Measurements from ENCODE around the gene ADGRE2. TPM values are rescaled to one million over a fixed set of nuclear protein-coding genes. Genes with fewer than 3 reads are reported as not detected.

Gene ADGRE2
- total RNA-seq, 4 donors from 2014 or later: 0.26 to 2.2 (median 0.65) TPM

DNA sequence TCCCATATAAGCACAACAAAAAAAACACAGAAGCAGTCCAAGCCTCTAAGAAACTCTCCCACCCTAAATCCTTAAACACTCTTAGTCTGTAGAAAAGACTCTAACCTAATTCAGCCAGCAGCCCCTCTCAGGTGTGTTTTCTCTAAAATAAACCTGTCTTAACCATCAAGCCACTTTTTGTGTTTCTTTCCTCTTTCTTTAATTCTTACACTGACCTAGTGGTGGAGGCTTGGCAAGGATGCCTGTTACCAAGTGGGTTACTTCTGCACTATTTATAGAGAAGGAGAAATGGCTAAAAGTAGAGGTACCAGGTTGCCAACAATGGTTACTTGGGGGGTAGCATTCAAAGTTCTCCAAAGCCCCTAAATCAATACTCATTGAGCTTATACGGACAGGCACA lies 44.8 kb downstream of the ADGRE2 start:
- no peaks in the 10 kb centered on the region for H3K27me3 ChIP-seq
- intact Hi-C loops (cut with DNase I; ENCODE audit: low total_unique reads): no loop called here
- H3K4me1 ChIP-seq: no peaks in the 10 kb centered on the region
- peaks cover 0 to 9% of the 10 kb centered on the region in 2 donors for H3K9me3 ChIP-seq
- no peak overlapping the region for H3K4me3 ChIP-seq
- no peak overlapping the region for H3K27ac ChIP-seq
- H3K36me3 ChIP-seq: no peaks in the 10 kb centered on the region
- DNase-seq: no peak
- TF ChIP-seq, protein P1, sequence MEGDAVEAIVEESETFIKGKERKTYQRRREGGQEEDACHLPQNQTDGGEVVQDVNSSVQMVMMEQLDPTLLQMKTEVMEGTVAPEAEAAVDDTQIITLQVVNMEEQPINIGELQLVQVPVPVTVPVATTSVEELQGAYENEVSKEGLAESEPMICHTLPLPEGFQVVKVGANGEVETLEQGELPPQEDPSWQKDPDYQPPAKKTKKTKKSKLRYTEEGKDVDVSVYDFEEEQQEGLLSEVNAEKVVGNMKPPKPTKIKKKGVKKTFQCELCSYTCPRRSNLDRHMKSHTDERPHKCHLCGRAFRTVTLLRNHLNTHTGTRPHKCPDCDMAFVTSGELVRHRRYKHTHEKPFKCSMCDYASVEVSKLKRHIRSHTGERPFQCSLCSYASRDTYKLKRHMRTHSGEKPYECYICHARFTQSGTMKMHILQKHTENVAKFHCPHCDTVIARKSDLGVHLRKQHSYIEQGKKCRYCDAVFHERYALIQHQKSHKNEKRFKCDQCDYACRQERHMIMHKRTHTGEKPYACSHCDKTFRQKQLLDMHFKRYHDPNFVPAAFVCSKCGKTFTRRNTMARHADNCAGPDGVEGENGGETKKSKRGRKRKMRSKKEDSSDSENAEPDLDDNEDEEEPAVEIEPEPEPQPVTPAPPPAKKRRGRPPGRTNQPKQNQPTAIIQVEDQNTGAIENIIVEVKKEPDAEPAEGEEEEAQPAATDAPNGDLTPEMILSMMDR (IDR thresholded peaks at IDR 0.05): no peak
- no peak for TF ChIP-seq POLR2A (IDR thresholded peaks at IDR 0.05)

GRCh38 chr19:14732510-14732909 lies 45.9 kb downstream of the ADGRE2 start:
- Histone ChIP-seq H3K4me1 (no peaks in the 10 kb centered on the region), H3K36me3 (no peaks in the 10 kb centered on the region), H3K27ac (no peak overlapping the region), H3K27me3 (no peaks in the 10 kb centered on the region), H3K9me3 (peaks cover 0 to 9% of the 10 kb centered on the region in 2 donors), H3K4me3 (no peak overlapping the region)
- TF ChIP-seq, protein P1 (IDR thresholded peaks at IDR 0.05): no peak
- no peak for TF ChIP-seq POLR2A (IDR thresholded peaks at IDR 0.05)
- intact Hi-C loops (cut with DNase I; ENCODE audit: low total_unique reads): no loop called here
- no peak for DNase-seq

DNA sequence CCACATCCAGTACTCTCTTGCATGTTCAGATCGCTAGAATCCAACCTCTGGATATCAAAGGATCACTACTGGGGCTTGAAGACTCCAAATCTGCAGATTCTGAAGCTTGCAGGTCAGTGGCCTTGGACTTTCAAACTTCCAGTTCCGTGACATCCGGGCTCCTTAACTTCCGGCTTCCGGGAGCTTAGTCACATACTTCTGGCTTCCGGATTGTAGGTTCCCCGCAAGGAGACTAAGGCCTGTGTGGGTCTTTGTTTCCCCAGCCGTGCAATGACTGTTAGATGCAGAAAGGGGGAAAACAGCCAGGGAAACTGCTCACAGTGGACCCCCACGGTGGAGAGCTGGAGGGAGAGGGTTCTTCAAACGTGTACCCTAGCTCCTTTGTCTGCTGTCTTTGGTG lies 47.2 kb downstream of the ADGRE2 start:
- H3K4me1 ChIP-seq: no peaks in the 10 kb centered on the region
- TF ChIP-seq POLR2A (IDR thresholded peaks at IDR 0.05): no peak
- TF ChIP-seq, protein P1 (IDR thresholded peaks at IDR 0.05): no peak
- intact Hi-C loops (cut with DNase I; ENCODE audit: low total_unique reads): no loop called here

DNA sequence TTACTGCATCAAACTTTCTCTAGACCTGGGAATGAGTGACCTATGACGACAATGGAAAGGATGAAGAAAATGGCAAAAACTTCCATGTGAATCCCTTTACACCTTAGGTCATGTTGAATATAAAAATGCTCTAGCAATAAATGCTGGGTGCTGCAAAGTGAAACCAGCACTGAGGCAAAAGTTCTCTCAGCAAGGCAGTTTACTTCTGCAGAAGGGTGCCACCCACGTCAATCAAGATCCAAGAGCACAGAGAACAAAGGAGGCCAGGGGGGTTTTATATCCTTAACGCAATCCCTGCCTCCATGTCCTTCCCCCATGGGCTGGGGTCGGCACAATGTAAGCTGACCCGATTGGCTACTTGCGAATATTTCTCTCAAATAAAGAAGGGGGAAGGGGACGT lies 49.8 kb downstream of the ADGRE2 start:
- H3K27ac ChIP-seq: no peak overlapping the region
- TF ChIP-seq, protein P1 (IDR thresholded peaks at IDR 0.05): no peak
- no peak for TF ChIP-seq POLR2A (IDR thresholded peaks at IDR 0.05)
- intact Hi-C loops (cut with DNase I; ENCODE audit: low total_unique reads): no loop called here
- no peaks in the 10 kb centered on the region for H3K36me3 ChIP-seq
- H3K27me3 ChIP-seq: no peaks in the 10 kb centered on the region
- H3K4me3 ChIP-seq: no peak overlapping the region
- no peaks in the 10 kb centered on the region for H3K4me1 ChIP-seq
- no peak for DNase-seq
- peaks cover 0 to 37% of the 10 kb centered on the region in 2 donors for H3K9me3 ChIP-seq

More for the DNA sequence above, 47.2 kb downstream of the ADGRE2 start:
- no peak for DNase-seq
- Histone ChIP-seq H3K27ac (no peak overlapping the region), H3K9me3 (peaks cover 0 to 14% of the 10 kb centered on the region in 2 donors), H3K27me3 (no peaks in the 10 kb centered on the region), H3K4me3 (no peak overlapping the region), H3K36me3 (no peaks in the 10 kb centered on the region)

GRCh38 chr19:14722127-14722526 lies 56.2 kb downstream of the ADGRE2 start:
- H3K9me3 ChIP-seq: peaks cover 5 to 91% of the 10 kb centered on the region in 2 donors
- no peaks in the 10 kb centered on the region for H3K27me3 ChIP-seq
- no peak for DNase-seq
- no peaks in the 10 kb centered on the region for H3K4me1 ChIP-seq
- no peaks in the 10 kb centered on the region for H3K36me3 ChIP-seq
- no peak overlapping the region for H3K27ac ChIP-seq
- TF ChIP-seq, protein P1 (IDR thresholded peaks at IDR 0.05): no peak
- TF ChIP-seq POLR2A (IDR thresholded peaks at IDR 0.05): no peak
- H3K4me3 ChIP-seq: no peak overlapping the region
- intact Hi-C loops (cut with DNase I; ENCODE audit: low total_unique reads): no loop called here

Measured in uterus (tissue), 4 donors.